ENCODE data around the gene ICAM1.
A peak's percentile ranks its signal among the peaks of the same experiment; 100 is the strongest.

Gene ICAM1

GRCh38 chr19:10245189-10245939 is 25.6 kb upstream of the ICAM1 start:
- no peak for DNase-seq

DNA sequence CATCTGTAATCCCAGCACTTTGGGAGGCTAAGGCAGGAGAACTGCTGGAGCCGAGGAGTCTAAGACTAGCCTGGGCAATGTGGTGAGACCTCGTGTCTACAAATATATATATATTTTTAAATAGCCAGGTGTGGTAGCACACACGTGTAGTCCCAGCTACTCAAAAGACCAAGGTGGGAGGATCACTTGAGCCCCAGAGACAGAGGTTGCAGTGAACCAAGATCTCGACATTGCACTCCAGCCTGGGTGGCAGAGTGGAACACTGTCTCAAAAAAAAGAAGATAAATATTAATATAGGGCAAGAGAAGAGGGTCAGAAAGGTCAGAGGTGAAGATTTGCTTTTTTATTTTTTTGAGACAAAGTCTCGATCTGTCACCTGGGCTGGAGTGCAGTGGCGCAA is 24.4 kb upstream of the ICAM1 start:
- DNase-seq: no peak

DNA sequence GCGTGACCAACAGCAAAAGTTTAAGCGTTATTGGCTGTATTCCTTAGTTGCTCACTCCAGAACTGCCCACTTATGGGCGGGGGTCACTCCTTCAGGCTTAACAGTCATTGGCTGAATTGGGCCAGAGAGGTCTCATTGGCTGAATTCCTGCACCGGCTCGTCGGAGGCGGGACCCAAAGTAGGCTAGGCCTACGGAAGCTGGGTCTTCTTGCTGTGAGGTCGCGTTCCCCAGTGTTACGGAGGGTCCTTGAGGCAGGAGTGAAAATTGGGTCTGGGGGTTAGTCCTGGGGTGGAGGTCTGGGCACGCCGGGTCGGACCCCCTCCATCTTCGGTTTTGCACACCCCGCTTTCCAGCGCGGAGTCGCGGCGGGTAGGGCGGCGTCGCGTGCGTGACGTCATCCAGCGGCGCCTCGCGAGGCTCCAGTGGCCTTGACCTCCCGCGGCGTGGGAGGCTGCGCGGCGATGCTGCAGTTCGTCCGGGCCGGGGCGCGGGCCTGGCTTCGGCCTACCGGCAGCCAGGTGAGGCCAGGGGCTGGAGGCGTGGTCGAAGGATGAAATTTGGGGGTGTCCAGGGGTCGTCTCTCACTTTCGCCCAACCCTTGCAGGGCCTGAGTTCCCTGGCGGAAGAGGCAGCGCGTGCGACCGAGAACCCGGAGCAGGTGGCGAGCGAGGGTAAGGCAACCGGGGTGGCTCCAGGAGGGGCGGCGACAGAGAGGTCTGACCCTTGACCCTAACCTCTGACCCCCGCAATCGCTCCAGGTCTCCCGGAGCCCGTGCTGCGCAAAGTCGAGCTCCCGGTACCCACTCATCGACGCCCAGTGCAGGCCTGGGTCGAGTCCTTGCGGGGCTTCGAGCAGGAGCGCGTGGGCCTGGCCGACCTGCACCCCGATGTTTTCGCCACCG is 18.9 kb upstream of the ICAM1 start, which contains the start of gene MRPL4:
MRPL4 (plus strand) TSS at position 423 of the 903 bp plus-strand sequence; CDS start at position 463, 40 bp downstream.
- peak; percentile 98 for DNase-seq

DNA sequence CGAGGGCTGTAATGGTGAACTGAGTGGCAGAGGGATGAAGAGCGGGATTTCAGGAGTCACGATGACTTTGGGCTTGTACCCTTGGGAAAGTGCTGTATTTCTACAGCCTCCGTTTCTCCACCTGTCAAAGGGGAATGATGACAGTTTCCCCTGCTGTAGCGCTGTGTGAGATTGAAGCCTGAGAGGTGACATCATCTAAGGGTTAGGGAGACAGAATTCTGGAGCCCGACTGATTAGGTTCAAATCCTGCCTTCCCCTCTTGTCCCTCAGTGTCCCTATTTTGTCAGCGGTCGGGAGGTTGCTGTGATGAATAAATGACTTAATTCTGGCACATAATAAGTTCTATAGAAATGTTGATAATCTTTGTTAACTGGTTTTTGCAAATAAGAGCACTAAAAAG is 18.2 kb upstream of the ICAM1 start:
- no peak for DNase-seq

DNA sequence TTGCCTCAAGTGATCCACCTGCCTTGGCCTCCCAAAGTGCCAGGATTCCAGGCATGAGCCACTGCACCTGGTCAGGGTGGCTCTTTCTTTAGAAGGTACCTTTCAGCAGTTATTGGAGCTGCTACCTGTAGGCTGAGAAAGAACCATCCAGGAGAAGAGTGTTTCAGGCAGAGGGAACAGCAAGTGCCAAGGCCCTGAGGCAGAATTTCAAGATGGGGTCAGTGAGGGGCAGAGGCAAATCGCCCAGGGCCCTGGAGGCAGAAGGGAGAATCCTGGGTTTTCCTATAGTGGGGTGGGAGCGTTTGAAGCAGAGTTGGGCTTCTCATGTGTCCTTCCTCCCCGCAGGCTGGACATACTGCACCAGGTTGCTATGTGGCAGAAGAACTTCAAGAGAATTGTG is 16.7 kb upstream of the ICAM1 start:
- no peak for DNase-seq

- DNase-seq: no peak
Observed at GRCh38 chr19:10255358-10255757, 15.6 kb upstream of the ICAM1 start.

GRCh38 chr19:10256551-10256950 is 14.4 kb upstream of the ICAM1 start:
- no peak for DNase-seq

DNA sequence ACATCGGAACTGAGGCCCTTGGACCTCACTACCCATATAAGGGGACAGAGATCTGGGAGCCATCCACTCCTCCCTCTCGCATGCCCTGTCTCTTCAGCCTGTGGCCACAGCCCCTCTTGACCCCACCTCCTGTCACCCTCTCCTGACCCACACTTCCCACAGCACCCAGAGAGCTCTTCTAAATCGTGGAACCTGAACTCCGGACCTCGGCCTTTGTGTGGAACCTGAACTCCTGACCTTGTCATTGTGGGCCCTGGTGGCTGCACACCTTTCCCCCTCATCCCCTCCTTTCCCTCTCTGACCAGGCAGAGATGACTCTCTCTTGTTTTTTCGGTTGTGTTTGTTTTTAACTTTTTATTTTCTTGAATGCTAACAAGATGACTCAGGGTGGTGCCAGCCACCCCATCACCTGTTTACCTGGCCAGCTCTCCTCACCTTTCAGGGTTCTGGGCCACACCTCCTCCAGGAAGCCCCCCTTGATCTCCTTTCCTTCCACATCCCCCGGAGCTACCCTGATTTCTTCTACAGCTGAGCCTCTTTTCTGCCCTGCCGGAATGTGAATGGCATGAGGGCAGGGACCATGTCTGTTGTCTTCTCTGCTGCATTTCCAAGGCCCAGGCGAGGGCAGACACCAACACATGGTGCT is 13.8 kb upstream of the ICAM1 start:
- DNase-seq: no peak

GRCh38 chr19:10258080-10258710 is 12.7 kb upstream of the ICAM1 start:
- no peak for DNase-seq

DNA sequence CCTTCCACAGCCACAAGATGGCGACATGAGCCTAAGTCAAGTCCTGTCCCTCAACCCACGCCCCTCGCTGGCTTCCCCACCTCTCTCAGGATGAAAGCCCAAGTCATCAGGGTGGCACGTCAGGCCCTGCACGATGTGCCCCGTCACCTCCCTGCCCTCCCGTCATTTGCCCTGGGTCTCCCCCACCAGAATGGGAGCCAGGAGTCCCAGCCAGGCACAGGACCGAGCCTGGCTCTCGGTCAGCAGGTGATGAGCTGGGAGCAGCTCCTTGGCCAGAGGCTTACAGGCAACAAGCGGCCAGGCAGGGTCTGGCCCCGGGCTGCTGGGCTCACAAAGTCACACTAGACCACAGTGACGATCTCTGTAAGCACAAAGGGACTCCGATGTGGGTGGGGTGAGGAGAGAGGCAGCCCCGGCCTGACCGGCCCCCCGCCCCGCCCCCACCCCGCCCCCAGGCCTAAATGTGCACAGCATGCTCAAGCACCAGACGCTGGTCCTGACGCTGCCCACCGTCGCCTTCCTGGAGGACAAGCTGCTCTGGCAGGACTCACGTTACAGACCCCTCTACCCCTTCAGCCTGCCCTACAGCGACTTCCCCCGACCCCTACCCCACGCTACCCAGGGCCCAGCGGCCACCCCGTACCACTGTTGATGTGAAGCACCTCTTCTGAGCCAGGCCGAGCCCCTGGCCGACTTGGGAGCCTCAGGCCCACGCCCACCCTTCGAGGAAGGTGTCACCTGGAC is 11.6 kb upstream of the ICAM1 start:
- peak; percentile 96 for DNase-seq

- DNase-seq: no peak
Observed at GRCh38 chr19:10260141-10260584, 10.8 kb upstream of the ICAM1 start.

DNA sequence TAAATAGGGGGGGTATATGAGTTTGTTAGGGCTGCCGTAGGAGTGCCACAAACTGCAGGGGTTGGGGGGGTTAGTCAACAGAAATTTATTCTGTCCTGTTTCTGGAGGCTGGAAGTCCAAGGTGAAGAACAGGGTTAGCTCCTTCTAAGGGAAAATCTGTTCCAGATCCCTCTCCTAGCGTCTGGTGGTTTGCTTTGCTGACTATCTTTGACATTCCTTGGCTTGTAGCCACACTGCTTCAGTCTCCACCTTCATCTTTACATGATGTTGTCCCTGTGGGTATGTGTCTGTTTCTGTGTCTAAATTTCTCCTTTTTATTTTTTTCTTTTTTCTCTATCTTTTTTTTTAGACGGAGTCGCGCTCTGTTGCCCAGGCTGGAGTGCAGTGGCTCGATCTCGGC is 8.1 kb upstream of the ICAM1 start:
- no peak for DNase-seq

DNA sequence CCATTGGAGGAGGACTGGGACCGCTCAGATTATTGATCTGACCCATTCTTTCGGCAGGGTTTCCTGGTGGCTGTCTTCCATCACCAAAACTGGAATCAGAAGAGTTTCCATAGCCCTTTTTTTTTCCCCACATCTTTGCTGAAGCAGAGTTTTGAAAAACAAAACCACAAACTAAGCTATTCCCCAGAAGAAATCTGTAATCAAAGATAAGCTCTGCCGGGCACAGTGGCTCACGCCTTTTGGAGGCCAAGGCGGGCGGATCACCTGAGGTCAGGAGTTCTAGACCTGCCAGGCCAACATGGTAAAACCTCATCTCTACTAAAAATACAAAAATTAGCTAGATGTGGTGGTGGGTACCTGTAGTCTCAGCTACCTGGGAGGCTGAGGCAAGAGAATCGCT is 4.2 kb upstream of the ICAM1 start:
- no peak for DNase-seq

GRCh38 chr19:10268071-10268470 is 2.8 kb upstream of the ICAM1 start:
- DNase-seq: peak; percentile 28

GRCh38 chr19:10269333-10270179 is 1.4 kb upstream of the ICAM1 start:
- peak; percentile 98 for DNase-seq

- peak; percentile 98 for DNase-seq
Observed at GRCh38 chr19:10270180-10270615, 722 bp upstream of the ICAM1 start.

- DNase-seq: peak; percentile 90
Observed at GRCh38 chr19:10271543-10272086, 695 bp downstream of the ICAM1 start.

DNA sequence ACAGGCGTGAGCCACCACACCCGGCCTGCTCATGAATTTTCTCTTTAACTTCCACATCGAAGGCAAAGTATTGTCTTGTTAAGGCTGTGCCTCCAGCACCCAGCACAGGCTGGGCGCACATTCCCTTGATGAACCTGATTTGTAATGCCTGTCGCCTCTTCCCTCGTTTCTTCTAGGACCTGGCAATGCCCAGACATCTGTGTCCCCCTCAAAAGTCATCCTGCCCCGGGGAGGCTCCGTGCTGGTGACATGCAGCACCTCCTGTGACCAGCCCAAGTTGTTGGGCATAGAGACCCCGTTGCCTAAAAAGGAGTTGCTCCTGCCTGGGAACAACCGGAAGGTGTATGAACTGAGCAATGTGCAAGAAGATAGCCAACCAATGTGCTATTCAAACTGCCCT is 3.7 kb downstream of the ICAM1 start:
- DNase-seq: no peak

- DNase-seq: no peak
Observed at GRCh38 chr19:10277795-10278589, 7.1 kb downstream of the ICAM1 start.

GRCh38 chr19:10278935-10279334 is 8.0 kb downstream of the ICAM1 start:
- no peak for DNase-seq
